ENCODE data around the gene RUFY3. TPM values are rescaled to one million over a fixed set of nuclear protein-coding genes. Genes with fewer than 3 reads are reported as not detected.

Gene RUFY3
- total RNA-seq, 1 experiment from 2014 or later, result 48.0 TPM

DNA sequence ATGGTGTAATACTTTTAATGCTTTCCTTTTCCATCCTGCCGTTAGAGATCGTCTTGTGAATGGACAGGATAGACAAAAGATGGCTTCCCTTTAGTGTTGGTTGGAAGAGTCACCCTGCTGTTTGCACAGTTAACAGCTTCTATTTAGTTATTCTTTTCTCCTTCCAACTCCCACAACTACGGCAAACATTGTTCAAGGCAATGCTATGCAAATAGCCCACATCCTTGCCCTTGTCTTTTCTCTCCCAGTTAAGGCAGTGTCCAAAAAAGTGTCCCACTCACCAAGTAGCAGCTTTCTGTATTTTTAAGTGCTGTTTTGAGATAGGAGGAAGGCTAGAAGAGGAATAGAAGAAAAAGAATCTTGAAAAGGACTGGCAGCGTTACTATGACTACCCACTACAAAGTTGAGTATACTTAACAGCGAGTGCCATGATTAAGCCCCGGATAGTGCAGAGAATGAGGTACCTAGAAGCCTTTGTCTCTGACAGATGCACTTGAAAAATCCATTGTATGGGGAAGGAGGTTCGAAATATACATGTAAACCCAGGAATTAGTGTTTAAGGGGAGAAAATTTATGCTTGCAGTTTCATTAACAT, 12.1 kb upstream of the RUFY3 start:
- Histone ChIP-seq H3K79me1 (ENCODE audit: insufficient read depth, low read depth, low read length, poor library complexity, severe bottlenecking) (no peaks in the 10 kb centered on the region), H2BK12ac (ENCODE audit: insufficient read length, low read depth, low read length) (no peak overlapping the region), H2AK5ac (ENCODE audit: insufficient read length, low read length) (no peak overlapping the region), H4K8ac (replicated peaks; ENCODE audit: insufficient read length, low read depth, low read length) (no peak overlapping the region), H3K27me3 (ENCODE audit: insufficient read depth, low read length) (no peaks in the 10 kb centered on the region), H2BK5ac (ENCODE audit: insufficient read length, low read length) (no peak overlapping the region), H2BK120ac (ENCODE audit: low read depth, low read length, poor library complexity, severe bottlenecking) (no peak overlapping the region), H2BK15ac (ENCODE audit: low read depth, low read length) (no peak overlapping the region), H4K91ac (ENCODE audit: insufficient read length, low read depth, low read length) (no peak overlapping the region), H4K20me1 (ENCODE audit: control insufficient read depth, insufficient read depth, insufficient read length) (no peaks in the 10 kb centered on the region), H3K4ac (ENCODE audit: low read depth, low read length) (no peak overlapping the region), H3T11ph (ENCODE audit: low read length) (no peak overlapping the region), H3K56ac (ENCODE audit: insufficient read length, low read depth, low read length) (no peak overlapping the region), H3K23me2 (ENCODE audit: insufficient read length, low read depth, low read length, poor library complexity, severe bottlenecking) (no peaks in the 10 kb centered on the region), H3K4me2 (ENCODE audit: insufficient read depth, insufficient read length, low read length) (no peak overlapping the region), H2BK20ac (ENCODE audit: low read depth, low read length, poor library complexity, severe bottlenecking) (no peak overlapping the region), H3K9me3 (ENCODE audit: control insufficient read depth, low read depth, low read length) (no peaks in the 10 kb centered on the region), H3K27ac (ENCODE audit: insufficient read length, low read depth, low read length) (no peak overlapping the region), H3K23ac (ENCODE audit: insufficient read length, low read depth, low read length) (no peak overlapping the region), H3K18ac (ENCODE audit: insufficient read length, low read depth, low read length) (no peak overlapping the region), H2AFZ (ENCODE audit: low read length) (no peak overlapping the region), H3K9ac (ENCODE audit: extremely low read depth, insufficient read length, low read length) (no peak overlapping the region), H3K4me1 (ENCODE audit: insufficient read depth, low read length) (no peaks in the 10 kb centered on the region; the same call in 1 of the 2 replicates), H3K14ac (ENCODE audit: insufficient read depth, low read length) (no peak overlapping the region), H3K79me2 (ENCODE audit: insufficient read depth, low read length) (no peaks in the 10 kb centered on the region; the same call in 1 of the 2 replicates), H4K5ac (ENCODE audit: insufficient read length, low read depth, low read length) (no peak overlapping the region)
- no peaks in the 10 kb centered on the region for H3K27me3 Mint-ChIP-seq (ENCODE audit: low read depth)
- DNase-seq, result no peak
- no peak overlapping the region for H3K4me3 Mint-ChIP-seq
- no peaks in the 10 kb centered on the region for H3K9me3 Mint-ChIP-seq
- H3K27ac Mint-ChIP-seq, result no peak overlapping the region
- TF ChIP-seq, protein P1, sequence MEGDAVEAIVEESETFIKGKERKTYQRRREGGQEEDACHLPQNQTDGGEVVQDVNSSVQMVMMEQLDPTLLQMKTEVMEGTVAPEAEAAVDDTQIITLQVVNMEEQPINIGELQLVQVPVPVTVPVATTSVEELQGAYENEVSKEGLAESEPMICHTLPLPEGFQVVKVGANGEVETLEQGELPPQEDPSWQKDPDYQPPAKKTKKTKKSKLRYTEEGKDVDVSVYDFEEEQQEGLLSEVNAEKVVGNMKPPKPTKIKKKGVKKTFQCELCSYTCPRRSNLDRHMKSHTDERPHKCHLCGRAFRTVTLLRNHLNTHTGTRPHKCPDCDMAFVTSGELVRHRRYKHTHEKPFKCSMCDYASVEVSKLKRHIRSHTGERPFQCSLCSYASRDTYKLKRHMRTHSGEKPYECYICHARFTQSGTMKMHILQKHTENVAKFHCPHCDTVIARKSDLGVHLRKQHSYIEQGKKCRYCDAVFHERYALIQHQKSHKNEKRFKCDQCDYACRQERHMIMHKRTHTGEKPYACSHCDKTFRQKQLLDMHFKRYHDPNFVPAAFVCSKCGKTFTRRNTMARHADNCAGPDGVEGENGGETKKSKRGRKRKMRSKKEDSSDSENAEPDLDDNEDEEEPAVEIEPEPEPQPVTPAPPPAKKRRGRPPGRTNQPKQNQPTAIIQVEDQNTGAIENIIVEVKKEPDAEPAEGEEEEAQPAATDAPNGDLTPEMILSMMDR (conservative IDR thresholded peaks at IDR 0.05), result no peak
- peaks cover 43 to 47% of the 10 kb centered on the region in 2 experiments for H3K4me1 Mint-ChIP-seq
- H3K36me3 Mint-ChIP-seq (ENCODE audit: insufficient read depth in 1 of 3, low read depth in 3 of 3), result no peaks in the 10 kb centered on the region; a peak in 1 of 7 replicates
- no CpG with 5 or more reads among the region's 7 CpGs for WGBS (ENCODE audit: extremely low coverage, insufficient read length, low lambda C conversion rate)

Data from H9 (cell line).